ENCODE measurements around the gene ELL2. TPM values are rescaled to one million over a fixed set of nuclear protein-coding genes. Genes with fewer than 3 reads are reported as not detected.

Gene ELL2
- total RNA-seq, 2 donors from 2014 or later, result 76.3 to 113 TPM

GRCh38 chr5:95904827-95905226 lies 56.8 kb downstream of the ELL2 start:
- DNase-seq (no peak), ATAC-seq (replicated peaks in 1 of 2) (no peak)
- Mint-ChIP-seq H3K36me3 (ENCODE audit: insufficient read depth in 2 of 2) (peaks cover 4 to 11% of the 10 kb centered on the region in 2 donors), H3K27me3 (ENCODE audit: low read depth) (no peaks in the 10 kb centered on the region), H3K4me3 (no peak overlapping the region), H3K27ac (no peak overlapping the region), H3K4me1 (ENCODE audit: low read depth) (peaks cover 20% of the 10 kb centered on the region), H3K9me3 (no peaks in the 10 kb centered on the region)

- Mint-ChIP-seq H3K27me3 (ENCODE audit: low read depth) (no peaks in the 10 kb centered on the region), H3K4me3 (no peak overlapping the region), H3K4me1 (ENCODE audit: low read depth) (peaks cover 14% of the 10 kb centered on the region), H3K36me3 (ENCODE audit: insufficient read depth in 2 of 2) (peaks cover 4 to 8% of the 10 kb centered on the region in 2 donors), H3K27ac (no peak overlapping the region), H3K9me3 (no peaks in the 10 kb centered on the region)
- no peak for ATAC-seq (replicated peaks in 1 of 2)
- no peak for DNase-seq
These were observed 57.8 kb downstream of the ELL2 start for GRCh38 chr5:95903838-95904237.

- Mint-ChIP-seq H3K27ac (no peak overlapping the region), H3K27me3 (ENCODE audit: low read depth) (no peaks in the 10 kb centered on the region), H3K4me3 (no peak overlapping the region), H3K4me1 (ENCODE audit: low read depth) (peaks cover 10% of the 10 kb centered on the region), H3K9me3 (no peaks in the 10 kb centered on the region), H3K36me3 (ENCODE audit: insufficient read depth in 2 of 2) (peaks cover 7 to 12% of the 10 kb centered on the region in 2 donors)
- DNase-seq, result no peak
- ATAC-seq (replicated peaks in 1 of 2), result peak; percentile 37 to 57
These were observed 59.7 kb downstream of the ELL2 start for GRCh38 chr5:95901676-95902627.

- Mint-ChIP-seq H3K4me3 (no peak overlapping the region), H3K27ac (no peak overlapping the region), H3K27me3 (ENCODE audit: low read depth) (no peaks in the 10 kb centered on the region), H3K9me3 (no peaks in the 10 kb centered on the region), H3K36me3 (ENCODE audit: insufficient read depth in 2 of 2) (peaks cover 9 to 13% of the 10 kb centered on the region in 2 donors), H3K4me1 (ENCODE audit: low read depth) (peaks cover 10% of the 10 kb centered on the region)
- ATAC-seq (replicated peaks in 1 of 2), result no peak
- DNase-seq, result no peak
These were observed 61.2 kb downstream of the ELL2 start for GRCh38 chr5:95900383-95900958.

- ATAC-seq (replicated peaks in 1 of 2) (no peak), DNase-seq (no peak)
- Mint-ChIP-seq H3K4me1 (ENCODE audit: low read depth) (peaks cover 10% of the 10 kb centered on the region), H3K9me3 (no peaks in the 10 kb centered on the region), H3K27me3 (ENCODE audit: low read depth) (no peaks in the 10 kb centered on the region), H3K36me3 (ENCODE audit: insufficient read depth in 2 of 2) (peaks cover 11 to 14% of the 10 kb centered on the region in 2 donors), H3K4me3 (no peak overlapping the region), H3K27ac (no peak overlapping the region)
These were observed 61.8 kb downstream of the ELL2 start for GRCh38 chr5:95899829-95900228.

- H3K4me3 Mint-ChIP-seq, result no peak overlapping the region
- DNase-seq (no peak), ATAC-seq (replicated peaks in 1 of 2) (no peak)
- H3K27ac Mint-ChIP-seq, result no peak overlapping the region
- no peaks in the 10 kb centered on the region for H3K9me3 Mint-ChIP-seq
- peaks cover 14 to 16% of the 10 kb centered on the region in 2 donors for H3K36me3 Mint-ChIP-seq (ENCODE audit: insufficient read depth in 2 of 2)
- H3K4me1 Mint-ChIP-seq (ENCODE audit: low read depth), result peaks cover 10% of the 10 kb centered on the region
- no peaks in the 10 kb centered on the region for H3K27me3 Mint-ChIP-seq (ENCODE audit: low read depth)
These were observed 62.6 kb downstream of the ELL2 start for GRCh38 chr5:95899006-95899405.

- H3K4me1 Mint-ChIP-seq (ENCODE audit: low read depth), result no peaks in the 10 kb centered on the region
- no peak overlapping the region for H3K4me3 Mint-ChIP-seq
- H3K9me3 Mint-ChIP-seq, result no peaks in the 10 kb centered on the region
- no peaks in the 10 kb centered on the region for H3K27me3 Mint-ChIP-seq (ENCODE audit: low read depth)
- DNase-seq (no peak), ATAC-seq (replicated peaks in 1 of 2) (no peak)
- no peak overlapping the region for H3K27ac Mint-ChIP-seq
- H3K36me3 Mint-ChIP-seq (ENCODE audit: insufficient read depth in 2 of 2), result peaks cover 13 to 16% of the 10 kb centered on the region in 2 donors
These were observed 65.9 kb downstream of the ELL2 start for GRCh38 chr5:95895771-95896170.

- no peak overlapping the region for H3K4me3 Mint-ChIP-seq
- no peaks in the 10 kb centered on the region for H3K4me1 Mint-ChIP-seq (ENCODE audit: low read depth)
- no peaks in the 10 kb centered on the region for H3K9me3 Mint-ChIP-seq
- H3K36me3 Mint-ChIP-seq (ENCODE audit: insufficient read depth in 2 of 2), result peaks cover 13 to 16% of the 10 kb centered on the region in 2 donors
- H3K27ac Mint-ChIP-seq, result no peak overlapping the region
- H3K27me3 Mint-ChIP-seq (ENCODE audit: low read depth), result no peaks in the 10 kb centered on the region
- DNase-seq (no peak), ATAC-seq (replicated peaks in 1 of 2) (no peak)
These were observed 66.4 kb downstream of the ELL2 start for GRCh38 chr5:95895251-95895650.

- H3K4me3 Mint-ChIP-seq, result no peak overlapping the region
- peaks cover 11 to 18% of the 10 kb centered on the region in 2 donors for H3K36me3 Mint-ChIP-seq (ENCODE audit: insufficient read depth in 2 of 2)
- peak; percentile 25 to 33 for DNase-seq
- ATAC-seq (replicated peaks in 1 of 2), result no peak
- no peak overlapping the region for H3K27ac Mint-ChIP-seq
- no peaks in the 10 kb centered on the region for H3K27me3 Mint-ChIP-seq (ENCODE audit: low read depth)
- no peaks in the 10 kb centered on the region for H3K9me3 Mint-ChIP-seq
- H3K4me1 Mint-ChIP-seq (ENCODE audit: low read depth), result peaks cover 13% of the 10 kb centered on the region
These were observed 68.8 kb downstream of the ELL2 start for GRCh38 chr5:95892784-95893354.

GRCh38 chr5:95891499-95891898 lies 70.2 kb downstream of the ELL2 start:
- Mint-ChIP-seq H3K27me3 (ENCODE audit: low read depth) (no peaks in the 10 kb centered on the region), H3K27ac (no peak overlapping the region), H3K4me1 (ENCODE audit: low read depth) (peaks cover 13% of the 10 kb centered on the region), H3K36me3 (ENCODE audit: insufficient read depth in 2 of 2) (peaks cover 8 to 18% of the 10 kb centered on the region in 2 donors), H3K4me3 (no peak overlapping the region), H3K9me3 (no peaks in the 10 kb centered on the region)
- ATAC-seq (replicated peaks in 1 of 2), result no peak
- no peak for DNase-seq

- peaks cover 21% of the 10 kb centered on the region for H3K4me1 Mint-ChIP-seq (ENCODE audit: low read depth)
- no peak overlapping the region for H3K4me3 Mint-ChIP-seq
- H3K27me3 Mint-ChIP-seq (ENCODE audit: low read depth), result no peaks in the 10 kb centered on the region
- H3K27ac Mint-ChIP-seq, result no peak overlapping the region
- no peaks in the 10 kb centered on the region for H3K9me3 Mint-ChIP-seq
- no peak for DNase-seq
- ATAC-seq (replicated peaks in 1 of 2), result no peak
- H3K36me3 Mint-ChIP-seq (ENCODE audit: insufficient read depth in 2 of 2), result peaks cover 4 to 9% of the 10 kb centered on the region in 2 donors
These were observed 72.6 kb downstream of the ELL2 start for GRCh38 chr5:95889076-95889475.

- Mint-ChIP-seq H3K27me3 (ENCODE audit: low read depth) (no peaks in the 10 kb centered on the region), H3K36me3 (ENCODE audit: insufficient read depth in 2 of 2) (peaks cover 4 to 6% of the 10 kb centered on the region in 2 donors), H3K4me1 (ENCODE audit: low read depth) (peaks cover 32% of the 10 kb centered on the region), H3K4me3 (no peak overlapping the region), H3K9me3 (no peaks in the 10 kb centered on the region), H3K27ac (no peak overlapping the region)
- DNase-seq, result no peak
- ATAC-seq (replicated peaks in 1 of 2), result no peak
These were observed 73.7 kb downstream of the ELL2 start for GRCh38 chr5:95887977-95888376.

- Mint-ChIP-seq H3K4me3 (no peak overlapping the region), H3K9me3 (no peaks in the 10 kb centered on the region), H3K27me3 (ENCODE audit: low read depth) (no peaks in the 10 kb centered on the region), H3K27ac (no peak overlapping the region), H3K4me1 (ENCODE audit: low read depth) (peaks cover 32% of the 10 kb centered on the region), H3K36me3 (ENCODE audit: insufficient read depth in 2 of 2) (peaks cover 4 to 6% of the 10 kb centered on the region in 2 donors)
- ATAC-seq (replicated peaks in 1 of 2) (no peak), DNase-seq (no peak)
These were observed 75.2 kb downstream of the ELL2 start for GRCh38 chr5:95886340-95887044.
